ENCODE data around the gene SHB.

SHB gene

GRCh38 chr9:38088006-38088925 is 19.2 kb upstream of the SHB start:
- H2BK5ac ChIP-seq (ENCODE audit: low read depth, low read length, poor library complexity) = no peak overlapping the region
- H3K9me3 ChIP-seq (ENCODE audit: insufficient read depth, low read depth, low read length) = no peaks in the 10 kb centered on the region
- no peaks in the 10 kb centered on the region for H3K36me3 ChIP-seq (ENCODE audit: control insufficient read depth in 1 of 2, insufficient read depth in 2 of 2, low read length in 2 of 2)
- H2AK5ac ChIP-seq (ENCODE audit: low read length) = no peak overlapping the region
- no peak overlapping the region for H2BK12ac ChIP-seq (ENCODE audit: low read length)
- no peak overlapping the region for H3K9ac ChIP-seq (ENCODE audit: low read length)
- no peak overlapping the region for H4K91ac ChIP-seq (ENCODE audit: low read depth, low read length)
- H3K79me1 ChIP-seq (ENCODE audit: low read length) = no peaks in the 10 kb centered on the region
- H4K8ac ChIP-seq (ENCODE audit: low read depth, low read length) = no peak overlapping the region
- no peak overlapping the region for H3K18ac ChIP-seq (ENCODE audit: low read length)
- H3K14ac ChIP-seq (ENCODE audit: low read length) = no peak overlapping the region
- H3K79me2 ChIP-seq (ENCODE audit: control insufficient read depth, insufficient read depth, low read length, poor library complexity) = no peaks in the 10 kb centered on the region
- no peak overlapping the region for H2BK120ac ChIP-seq (ENCODE audit: insufficient read depth, low read length, poor library complexity)
- no peak overlapping the region for H3K4me3 ChIP-seq (ENCODE audit: low read depth, low read length)
- DNase-seq = peak; percentile 57 to 85
- no CpG with 5 or more reads among the region's 7 CpGs for WGBS (ENCODE audit: extremely low coverage, insufficient coverage, insufficient read length)
- no peak overlapping the region for H3K4me2 ChIP-seq (ENCODE audit: low read length)
- H3K27me3 ChIP-seq (ENCODE audit: insufficient read depth, low read length) = no peaks in the 10 kb centered on the region
- H2AFZ ChIP-seq (ENCODE audit: insufficient read depth, low read length, poor library complexity) = no peak overlapping the region
- H3K23ac ChIP-seq (ENCODE audit: low read length) = no peak overlapping the region
- peaks cover 0 to 6% of the 10 kb centered on the region in 2 experiments for H3K4me1 ChIP-seq (ENCODE audit: control insufficient read depth in 1 of 2, insufficient read depth in 2 of 2, low read length in 2 of 2)
- no peak overlapping the region for H3K27ac ChIP-seq (ENCODE audit: low read depth, low read length)
- H4K12ac ChIP-seq (ENCODE audit: low read depth, low read length) = no peak overlapping the region
- no peak overlapping the region for H3K4ac ChIP-seq (ENCODE audit: low read depth, low read length)

GRCh38 chr9:38086496-38086895 is 17.5 kb upstream of the SHB start:
- H4K12ac ChIP-seq (ENCODE audit: low read depth, low read length) = no peak overlapping the region
- no peaks in the 10 kb centered on the region for H3K36me3 ChIP-seq (ENCODE audit: control insufficient read depth in 1 of 2, insufficient read depth in 2 of 2, low read length in 2 of 2)
- no peak overlapping the region for H3K4ac ChIP-seq (ENCODE audit: low read depth, low read length)
- H2AK5ac ChIP-seq (ENCODE audit: low read length) = no peak overlapping the region
- no peak overlapping the region for H3K4me2 ChIP-seq (ENCODE audit: low read length)
- H3K18ac ChIP-seq (ENCODE audit: low read length) = no peak overlapping the region
- H3K79me1 ChIP-seq (ENCODE audit: low read length) = no peaks in the 10 kb centered on the region
- H4K91ac ChIP-seq (ENCODE audit: low read depth, low read length) = no peak overlapping the region
- no peak overlapping the region for H3K27ac ChIP-seq (ENCODE audit: low read depth, low read length)
- no peaks in the 10 kb centered on the region for H3K79me2 ChIP-seq (ENCODE audit: control insufficient read depth, insufficient read depth, low read length, poor library complexity)
- H3K14ac ChIP-seq (ENCODE audit: low read length) = no peak overlapping the region
- no peak overlapping the region for H2BK120ac ChIP-seq (ENCODE audit: insufficient read depth, low read length, poor library complexity)
- H3K4me1 ChIP-seq (ENCODE audit: control insufficient read depth in 1 of 2, insufficient read depth in 2 of 2, low read length in 2 of 2) = peaks cover 0 to 4% of the 10 kb centered on the region in 2 experiments
- no peak overlapping the region for H2BK12ac ChIP-seq (ENCODE audit: low read length)
- H3K9me3 ChIP-seq (ENCODE audit: insufficient read depth, low read depth, low read length) = no peaks in the 10 kb centered on the region
- no peak overlapping the region for H2BK5ac ChIP-seq (ENCODE audit: low read depth, low read length, poor library complexity)
- no peak overlapping the region for H3K23ac ChIP-seq (ENCODE audit: low read length)
- H2AFZ ChIP-seq (ENCODE audit: insufficient read depth, low read length, poor library complexity) = no peak overlapping the region
- DNase-seq = no peak
- H4K8ac ChIP-seq (ENCODE audit: low read depth, low read length) = no peak overlapping the region
- H3K9ac ChIP-seq (ENCODE audit: low read length) = no peak overlapping the region
- no peaks in the 10 kb centered on the region for H3K27me3 ChIP-seq (ENCODE audit: insufficient read depth, low read length)
- no peak overlapping the region for H3K4me3 ChIP-seq (ENCODE audit: low read depth, low read length)

- Histone ChIP-seq H4K12ac (ENCODE audit: low read depth, low read length) (no peak overlapping the region), H2BK120ac (ENCODE audit: insufficient read depth, low read length, poor library complexity) (no peak overlapping the region)
- no CpG with 5 or more reads among the region's 5 CpGs for WGBS (ENCODE audit: extremely low coverage, insufficient coverage, insufficient read length)
Observed at GRCh38 chr9:38085308-38085707, 16.3 kb upstream of the SHB start.

GRCh38 chr9:38084556-38084880 is 15.5 kb upstream of the SHB start:
- no peak overlapping the region for H2AK5ac ChIP-seq (ENCODE audit: low read length)
- H3K36me3 ChIP-seq (ENCODE audit: control insufficient read depth in 1 of 2, insufficient read depth in 2 of 2, low read length in 2 of 2) = no peaks in the 10 kb centered on the region
- no peak overlapping the region for H2BK120ac ChIP-seq (ENCODE audit: insufficient read depth, low read length, poor library complexity)
- WGBS (ENCODE audit: extremely low coverage, insufficient coverage, insufficient read length) = no CpG with 5 or more reads among the region's 5 CpGs
- H3K4me2 ChIP-seq (ENCODE audit: low read length) = no peak overlapping the region
- no peak overlapping the region for H3K27ac ChIP-seq (ENCODE audit: low read depth, low read length)
- H3K4me1 ChIP-seq (ENCODE audit: control insufficient read depth in 1 of 2, insufficient read depth in 2 of 2, low read length in 2 of 2) = peaks cover 0 to 2% of the 10 kb centered on the region in 2 experiments
- no peak overlapping the region for H4K12ac ChIP-seq (ENCODE audit: low read depth, low read length)
- H4K91ac ChIP-seq (ENCODE audit: low read depth, low read length) = no peak overlapping the region
- H3K79me2 ChIP-seq (ENCODE audit: control insufficient read depth, insufficient read depth, low read length, poor library complexity) = no peaks in the 10 kb centered on the region
- no peak overlapping the region for H2BK5ac ChIP-seq (ENCODE audit: low read depth, low read length, poor library complexity)
- no peak for DNase-seq
- no peak overlapping the region for H3K4me3 ChIP-seq (ENCODE audit: low read depth, low read length)
- H3K27me3 ChIP-seq (ENCODE audit: insufficient read depth, low read length) = no peaks in the 10 kb centered on the region
- H3K9me3 ChIP-seq (ENCODE audit: insufficient read depth, low read depth, low read length) = no peaks in the 10 kb centered on the region
- H3K23ac ChIP-seq (ENCODE audit: low read length) = no peak overlapping the region
- no peak overlapping the region for H3K4ac ChIP-seq (ENCODE audit: low read depth, low read length)
- H2AFZ ChIP-seq (ENCODE audit: insufficient read depth, low read length, poor library complexity) = no peak overlapping the region
- no peak overlapping the region for H3K18ac ChIP-seq (ENCODE audit: low read length)
- no peak overlapping the region for H4K8ac ChIP-seq (ENCODE audit: low read depth, low read length)
- H3K79me1 ChIP-seq (ENCODE audit: low read length) = no peaks in the 10 kb centered on the region
- no peak overlapping the region for H3K9ac ChIP-seq (ENCODE audit: low read length)
- no peak overlapping the region for H2BK12ac ChIP-seq (ENCODE audit: low read length)
- H3K14ac ChIP-seq (ENCODE audit: low read length) = no peak overlapping the region

More at GRCh38 chr9:38085308-38085707, 16.3 kb upstream of the SHB start:
- Histone ChIP-seq H3K79me1 (ENCODE audit: low read length) (no peaks in the 10 kb centered on the region), H3K14ac (ENCODE audit: low read length) (no peak overlapping the region), H2AK5ac (ENCODE audit: low read length) (no peak overlapping the region), H3K4me1 (ENCODE audit: control insufficient read depth in 1 of 2, insufficient read depth in 2 of 2, low read length in 2 of 2) (peaks cover 0 to 3% of the 10 kb centered on the region in 2 experiments), H3K9ac (ENCODE audit: low read length) (no peak overlapping the region), H3K27ac (ENCODE audit: low read depth, low read length) (no peak overlapping the region), H3K4ac (ENCODE audit: low read depth, low read length) (no peak overlapping the region), H3K79me2 (ENCODE audit: control insufficient read depth, insufficient read depth, low read length, poor library complexity) (no peaks in the 10 kb centered on the region), H3K4me3 (ENCODE audit: low read depth, low read length) (no peak overlapping the region), H3K23ac (ENCODE audit: low read length) (no peak overlapping the region), H2AFZ (ENCODE audit: insufficient read depth, low read length, poor library complexity) (no peak overlapping the region), H2BK5ac (ENCODE audit: low read depth, low read length, poor library complexity) (no peak overlapping the region), H2BK12ac (ENCODE audit: low read length) (no peak overlapping the region), H3K27me3 (ENCODE audit: insufficient read depth, low read length) (no peaks in the 10 kb centered on the region), H3K18ac (ENCODE audit: low read length) (no peak overlapping the region), H3K9me3 (ENCODE audit: insufficient read depth, low read depth, low read length) (no peaks in the 10 kb centered on the region), H3K36me3 (ENCODE audit: control insufficient read depth in 1 of 2, insufficient read depth in 2 of 2, low read length in 2 of 2) (no peaks in the 10 kb centered on the region), H4K91ac (ENCODE audit: low read depth, low read length) (no peak overlapping the region), H3K4me2 (ENCODE audit: low read length) (no peak overlapping the region), H4K8ac (ENCODE audit: low read depth, low read length) (no peak overlapping the region)
- no peak for DNase-seq
